Retinal pigment epithelial cell (primary cell): ENCODE data around the gene NR3C1.

Experiments used
- DNase-seq: peaks from one replicate; pipeline ENCODE4 v3.0.0-alpha.2; 2010; ENCODE audit warnings: low read depth
- H3K4me3 ChIP-seq: 2 replicates; pipeline ENCODE4 v1.5.1; 2011; ENCODE audit warnings: mild to moderate bottlenecking, low read length, control low read depth, moderate library complexity
- CTCF ChIP-seq: conservative IDR thresholded peaks from 2 replicates; pipeline ENCODE4 v1.5.1; 2011; ENCODE audit warnings: low read depth, low read length, control low read depth, inconsistent platforms

Gene NR3C1

GRCh38 chr5:143345671-143346440 is 57.6 kb downstream of the NR3C1 start:
- DNase-seq, result no peak
- no peak for TF ChIP-seq CTCF

GRCh38 chr5:143343042-143343441 is 60.4 kb downstream of the NR3C1 start:
- no peak overlapping the region for H3K4me3 ChIP-seq
- no peak for DNase-seq
- TF ChIP-seq CTCF, result no peak

More at GRCh38 chr5:143345671-143346440, 57.6 kb downstream of the NR3C1 start:
- H3K4me3 ChIP-seq, result no peak overlapping the region

- no peak for TF ChIP-seq CTCF
- no peak for DNase-seq
- no peak overlapping the region for H3K4me3 ChIP-seq
Measured at GRCh38 chr5:143342607-143343006, 60.9 kb downstream of the NR3C1 start.

GRCh38 chr5:143341807-143342570 is 61.5 kb downstream of the NR3C1 start:
- TF ChIP-seq CTCF, result no peak
- no peak overlapping the region for H3K4me3 ChIP-seq
- DNase-seq, result no peak

- no peak for TF ChIP-seq CTCF
- DNase-seq, result no peak
- no peak overlapping the region for H3K4me3 ChIP-seq
Measured at GRCh38 chr5:143340891-143341685, 62.4 kb downstream of the NR3C1 start.

- TF ChIP-seq CTCF, result no peak
- DNase-seq, result no peak
- no peak overlapping the region for H3K4me3 ChIP-seq
Measured at GRCh38 chr5:143338658-143339366, 64.7 kb downstream of the NR3C1 start.
